ENCODE results near the gene PPARG.

GRCh38 chr3:12270976-12271375 is 17.9 kb upstream of the PPARG start:
- TF ChIP-seq CTCF (IDR thresholded peaks at IDR 0.05; ENCODE audit: low read depth, low read length) (no peak), MAX (IDR thresholded peaks at IDR 0.05; ENCODE audit: low read depth, low read length) (no peak), MYC (IDR thresholded peaks at IDR 0.05; ENCODE audit: low read depth, low read length) (no peak)
